ENCODE results near the gene C13orf46.
A peak's percentile ranks its signal among the peaks of the same experiment; 100 is the strongest.

The C13orf46 gene

GRCh38 chr13:113937073-113937472, 36.8 kb downstream of the C13orf46 start:
- DNase-seq: no peak

GRCh38 chr13:113936166-113936965, 37.5 kb downstream of the C13orf46 start:
- DNase-seq: no peak

- peak; percentile 35 for DNase-seq
These were observed 38.7 kb downstream of the C13orf46 start for GRCh38 chr13:113935001-113935844.

GRCh38 chr13:113934576-113934975, 39.3 kb downstream of the C13orf46 start:
- no peak for DNase-seq

GRCh38 chr13:113933901-113934300, 40.0 kb downstream of the C13orf46 start:
- no peak for DNase-seq

- DNase-seq: no peak
These were observed 41.9 kb downstream of the C13orf46 start for GRCh38 chr13:113931841-113932459.

GRCh38 chr13:113930671-113931637, 42.9 kb downstream of the C13orf46 start:
- no peak for DNase-seq

GRCh38 chr13:113929628-113930615, 44.0 kb downstream of the C13orf46 start:
- DNase-seq: no peak

GRCh38 chr13:113928685-113929627, 44.9 kb downstream of the C13orf46 start:
- DNase-seq: no peak

GRCh38 chr13:113927661-113928581, 46.0 kb downstream of the C13orf46 start:
- DNase-seq: no peak

- DNase-seq: no peak
These were observed 46.8 kb downstream of the C13orf46 start for GRCh38 chr13:113926951-113927660.

GRCh38 chr13:113926301-113926761, 47.5 kb downstream of the C13orf46 start:
- DNase-seq: no peak

- no peak for DNase-seq
These were observed 49.5 kb downstream of the C13orf46 start for GRCh38 chr13:113924184-113924901.

GRCh38 chr13:113923376-113924063, 50.4 kb downstream of the C13orf46 start:
- DNase-seq: no peak

GRCh38 chr13:113922412-113923118, 51.3 kb downstream of the C13orf46 start:
- no peak for DNase-seq

- DNase-seq: no peak
These were observed 52.1 kb downstream of the C13orf46 start for GRCh38 chr13:113921763-113922162.

Measured in NCI-H1105 (cell line).